Uterus (tissue), 4 donors: Measurements from ENCODE around the gene SUPT4H1. TPM values are rescaled to one million over a fixed set of nuclear protein-coding genes. Genes with fewer than 3 reads are reported as not detected.

Experiments used
- DNase-seq, 2 donors: peaks; one replicate each; pipeline ENCODE4 v3.0.0-alpha.2; 2019 to 2020
- H3K27ac ChIP-seq, 2 donors: fragments of 200-600 bp; sonication (generic); 1 replicate in 1 of 2; 2 replicates in 1 of 2; pipeline ENCODE4 v1.5.1; 2016 to 2018
- H3K27me3 ChIP-seq, 2 donors: fragments of 200-600 bp; sonication (generic); one replicate each; pipeline ENCODE4 v1.5.1; 2018 to 2019; ENCODE audit warnings: control low read depth in 1 of 2
- H3K36me3 ChIP-seq, 2 donors: fragments of 200-600 bp; sonication (generic); one replicate each; pipeline ENCODE4 v1.5.1; 2019; ENCODE audit warnings: control low read depth in 1 of 2
- H3K4me1 ChIP-seq, 2 donors: fragments of 200-600 bp; sonication (generic); one replicate each; pipeline ENCODE4 v1.5.1; 2018 to 2019; ENCODE audit warnings: control low read depth in 1 of 2
- H3K4me3 ChIP-seq, 2 donors: fragments of 200-600 bp; sonication (generic); 1 replicate in 1 of 2; 2 replicates in 1 of 2; pipeline ENCODE4 v1.5.1; 2018 to 2019; ENCODE audit warnings: mild to moderate bottlenecking in 1 of 2
- H3K9me3 ChIP-seq, 2 donors: fragments of 200-600 bp; sonication (generic); one replicate each; pipeline ENCODE4 v1.5.1; 2019; ENCODE audit warnings: control low read depth in 1 of 2
- POLR2A ChIP-seq, 2 donors: fragments of 450-650 bp; IDR thresholded peaks; one replicate each; pipeline ENCODE4 v1.6.1; 2016; ENCODE audit warnings: antibody characterized with exemption in 2 of 2, mild to moderate bottlenecking in 1 of 2, moderate library complexity in 1 of 2
- intact Hi-C: fragments of 100-400 bp; cut with DNase I; formaldehyde crosslinking; loops from one replicate; pipeline ENCODE4 v1.15.1; 2023; ENCODE audit warnings: low total_unique reads
- microRNA counts, 2 donors: library from miRNA; unstranded; fragments of <30 nt; microRNA quantifications; one replicate each; lab custom pipeline; 2016 to 2017
- microRNA-seq: library from miRNA; unstranded; fragments of <30 nt; microRNA quantifications from one replicate; pipeline ENCODE4, GENCODE V29; 2016; ENCODE audit warnings: borderline microRNAs expressed, borderline replicate concordance
- small RNA-seq: library from RNA; depleted of rRNA; stranded (forward); fragments of <200 nt; gene quantifications from one replicate; pipeline ENCODE3, GENCODE V24; 2016
- total RNA-seq, 4 donors: library from RNA; depleted of rRNA in 3 of 4; stranded (reverse); fragments of >200 nt in 3 of 4; gene quantifications; one replicate each; pipeline versions ENCODE4 v1.1.0 to v1.2.4, GENCODE V29; 2014 to 2023
- TF ChIP-seq, protein P1 (sequence below), 4 experiments: fragments of 200-600 bp in 2 of 4; fragments of 450-650 bp in 2 of 4; sonication (generic) in 2 of 4; IDR thresholded peaks; one replicate each; pipeline ENCODE4 v1.5.1; 2016 to 2019; ENCODE audit warnings: antibody characterized with exemption in 4 of 4, mild to moderate bottlenecking in 2 of 4, moderate library complexity in 1 of 4
- donor health status: DM: yes; HTN: yes; CAD: no.

The SUPT4H1 gene
- total RNA-seq, 4 donors from 2014 or later: 31.1 to 267 (median 98.1) TPM

DNA sequence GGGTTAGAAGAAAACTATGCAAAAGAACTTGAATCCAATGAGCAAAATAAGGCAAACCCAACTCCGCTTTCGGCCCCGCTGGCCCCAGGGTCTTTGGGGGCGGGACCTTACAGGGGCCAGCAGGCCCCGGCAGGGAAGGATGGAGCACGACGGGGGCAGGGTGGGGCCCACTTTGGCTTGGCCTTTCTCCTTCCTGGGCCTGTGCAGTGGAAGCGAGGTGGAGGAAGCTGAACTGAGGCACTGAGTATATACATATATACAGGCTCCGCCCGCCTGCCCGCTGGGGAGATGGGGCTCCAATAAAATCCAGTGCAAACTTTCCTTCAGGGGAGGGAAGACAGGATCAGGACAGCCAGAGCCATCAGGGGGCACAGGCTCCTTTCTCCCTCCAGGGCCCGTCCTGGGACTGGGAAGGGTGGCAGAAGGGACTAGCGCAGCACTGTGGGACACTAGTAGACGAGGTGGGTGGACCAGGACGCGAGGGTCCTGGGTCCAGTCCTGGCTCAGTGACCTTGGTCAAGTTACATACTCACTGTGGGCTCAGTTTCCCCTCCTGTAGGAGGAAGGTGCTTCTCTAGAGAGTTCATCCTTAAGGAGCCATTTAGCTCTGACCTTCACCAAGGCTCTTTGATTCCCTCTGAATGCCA is 50.4 kb downstream of the SUPT4H1 start:
- Histone ChIP-seq H3K4me3 (no peak overlapping the region), H3K4me1 (no peaks in the 10 kb centered on the region), H3K36me3 (no peaks in the 10 kb centered on the region), H3K27me3 (no peaks in the 10 kb centered on the region), H3K9me3 (no peaks in the 10 kb centered on the region), H3K27ac (no peak overlapping the region)
- intact Hi-C loops: no loop called here
- TF ChIP-seq, protein P1, sequence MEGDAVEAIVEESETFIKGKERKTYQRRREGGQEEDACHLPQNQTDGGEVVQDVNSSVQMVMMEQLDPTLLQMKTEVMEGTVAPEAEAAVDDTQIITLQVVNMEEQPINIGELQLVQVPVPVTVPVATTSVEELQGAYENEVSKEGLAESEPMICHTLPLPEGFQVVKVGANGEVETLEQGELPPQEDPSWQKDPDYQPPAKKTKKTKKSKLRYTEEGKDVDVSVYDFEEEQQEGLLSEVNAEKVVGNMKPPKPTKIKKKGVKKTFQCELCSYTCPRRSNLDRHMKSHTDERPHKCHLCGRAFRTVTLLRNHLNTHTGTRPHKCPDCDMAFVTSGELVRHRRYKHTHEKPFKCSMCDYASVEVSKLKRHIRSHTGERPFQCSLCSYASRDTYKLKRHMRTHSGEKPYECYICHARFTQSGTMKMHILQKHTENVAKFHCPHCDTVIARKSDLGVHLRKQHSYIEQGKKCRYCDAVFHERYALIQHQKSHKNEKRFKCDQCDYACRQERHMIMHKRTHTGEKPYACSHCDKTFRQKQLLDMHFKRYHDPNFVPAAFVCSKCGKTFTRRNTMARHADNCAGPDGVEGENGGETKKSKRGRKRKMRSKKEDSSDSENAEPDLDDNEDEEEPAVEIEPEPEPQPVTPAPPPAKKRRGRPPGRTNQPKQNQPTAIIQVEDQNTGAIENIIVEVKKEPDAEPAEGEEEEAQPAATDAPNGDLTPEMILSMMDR (IDR thresholded peaks at IDR 0.05): no peak
- no peak for TF ChIP-seq POLR2A (IDR thresholded peaks at IDR 0.05)
- no peak for DNase-seq

DNA sequence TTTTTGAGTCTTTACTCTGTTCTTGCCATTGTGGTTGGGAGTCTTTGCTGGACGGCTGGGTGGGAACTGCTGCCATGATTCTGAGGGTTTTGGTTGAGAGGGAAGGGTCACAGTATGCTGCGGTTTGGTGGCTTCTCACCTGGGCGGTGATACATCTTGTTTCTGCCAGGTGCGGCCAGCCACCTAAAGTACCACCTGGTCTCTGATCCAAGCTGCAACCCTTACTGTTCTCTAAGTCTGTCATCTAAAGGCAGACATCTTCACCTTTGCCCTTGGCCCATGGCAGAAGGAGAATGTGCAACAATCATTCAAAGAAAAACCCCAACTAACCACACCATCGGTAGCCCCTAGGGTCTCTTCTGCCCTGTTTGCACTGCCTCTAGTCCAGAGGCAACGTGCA is 51.7 kb downstream of the SUPT4H1 start:
- TF ChIP-seq, protein P1 (IDR thresholded peaks at IDR 0.05): no peak
- no peak for TF ChIP-seq POLR2A (IDR thresholded peaks at IDR 0.05)
- intact Hi-C loops: no loop called here
- Histone ChIP-seq H3K9me3 (no peaks in the 10 kb centered on the region), H3K4me3 (no peak overlapping the region), H3K4me1 (no peaks in the 10 kb centered on the region), H3K27me3 (no peaks in the 10 kb centered on the region), H3K36me3 (no peaks in the 10 kb centered on the region), H3K27ac (no peak overlapping the region)
- DNase-seq: no peak

MicroRNA genes within 50 kb of the gene (microRNA counts, 767-probe panel; counts per million panel counts)
- 5,193 to 5,228 counts per million in 2 donors for microRNA hsa-miR-142-3p (lab: Ali Mortazavi, UCI)
- 0 counts per million in 2 donors for microRNA hsa-miR-142-5p (lab: Ali Mortazavi, UCI)

Small RNA genes lying within 50 kb of the gene (microRNA-seq; reads per million reads assigned to microRNA genes)
- gene MIR4736: not detected

Small RNA genes lying within 50 kb of the gene (small RNA-seq; reads per million reads assigned to genes)
- not detected for gene MIR4736

Other genes with a start within 250 kb of the SUPT4H1 start
- not detected for gene OR4D1, start 203.8 kb downstream of the SUPT4H1 start, total RNA-seq
- gene OR4D2, start 185.2 kb downstream of the SUPT4H1 start, total RNA-seq: not detected
- gene EPX, start 159.5 kb downstream of the SUPT4H1 start, total RNA-seq: not detected
- 10 to 100 TPM in 2 of 4 donors, 1 to 10 TPM in 2; 4.4 to 23.2 (median 12.3) TPM for gene MKS1, start 132.9 kb downstream of the SUPT4H1 start, total RNA-seq
- gene LPO, start 113.6 kb downstream of the SUPT4H1 start, total RNA-seq: not detected
- 10 to 100 TPM in 1 of 4 donors, under 1 TPM in 1, not detected in 2; 0.79 to 21.7 TPM for gene MPO, start 71.3 kb downstream of the SUPT4H1 start, total RNA-seq
- 10 to 100 TPM in 3 of 4 donors, under 1 TPM in 1; 0.59 to 43.7 (median 32.4) TPM for gene TSPOAP1, start 23.4 kb downstream of the SUPT4H1 start, total RNA-seq
- gene RNF43, start 65.3 kb upstream of the SUPT4H1 start, total RNA-seq: 1 to 10 TPM in 3 of 4 donors, not detected in 1; 1.5 to 8.5 (median 4.1) TPM
- gene HSF5, start 136.2 kb upstream of the SUPT4H1 start, total RNA-seq: under 1 TPM in 1 of 4 donors, not detected in 3; 0.90 TPM
- 10 to 100 TPM in 3 of 4 donors, 1 to 10 TPM in 1; 9.7 to 59.1 (median 25.5) TPM for gene MTMR4, start 162.4 kb upstream of the SUPT4H1 start, total RNA-seq